K562 (cell line): Measurements from ENCODE around the gene HS6ST1. TPM values are rescaled to one million over a fixed set of nuclear protein-coding genes. Genes with fewer than 3 reads are reported as not detected.

Experiments used
- ARID2 ChIP-seq: fragments of 450-650 bp; IDR thresholded peaks from 2 replicates; pipeline ENCODE4 v1.6.1; 2017; ENCODE audit warnings: antibody characterized with exemption, mild to moderate bottlenecking
- CTCF ChIP-seq, 3 experiments: IDR thresholded peaks in 2 of 3; conservative IDR thresholded peaks in 1 of 3; 2 replicates each; pipeline ENCODE4 v1.5.1; 2011 to 2012; ENCODE audit warnings: low read length in 3 of 3, mild to moderate bottlenecking in 3 of 3, control low read depth in 2 of 3, improper control_type of control experiment in 1 of 3, inconsistent platforms in 1 of 3, low read depth in 1 of 3, mixed read lengths in 1 of 3, moderate library complexity in 1 of 3; ENCODE audit not compliant: insufficient read depth in 2 of 3
- E2F1 ChIP-seq: sonication (generic); formaldehyde crosslinking; IDR thresholded peaks from 2 replicates; pipeline ENCODE4 v1.8.1; 2023; ENCODE audit warnings: mild to moderate bottlenecking, missing genetic modification reagents, moderate library complexity
- ETS1 ChIP-seq: conservative IDR thresholded peaks from 2 replicates; pipeline ENCODE4 v1.6.1; 2011; ENCODE audit warnings: low read depth, mild to moderate bottlenecking, low read length; ENCODE audit not compliant: control insufficient read depth
- FIP1L1 ChIP-seq: fragments of 200-400 bp; formaldehyde crosslinking; IDR thresholded peaks from 2 replicates; pipeline ENCODE4 v1.6.1; 2018; ENCODE audit warnings: mild to moderate bottlenecking, low read depth, low read length; ENCODE audit not compliant: poor library complexity, severe bottlenecking
- FOS ChIP-seq: IDR thresholded peaks from 3 replicates; pipeline ENCODE4 v1.6.1; 2011; ENCODE audit not compliant: insufficient read length; ENCODE audit errors: extremely low read depth
- HCFC1 ChIP-seq: IDR thresholded peaks from 2 replicates; pipeline ENCODE4 v1.6.1; 2012; ENCODE audit warnings: low read depth, low read length, improper control_type of control experiment
- HDAC8 ChIP-seq: fragments of 450-650 bp; IDR thresholded peaks from 2 replicates; pipeline ENCODE4 v1.6.1; 2016; ENCODE audit warnings: mild to moderate bottlenecking, missing genetic modification characterization, moderate library complexity, missing compliant biosample characterization
- L3MBTL2 ChIP-seq: fragments of 450-650 bp; IDR thresholded peaks from 2 replicates; pipeline ENCODE4 v1.6.1; 2016; ENCODE audit warnings: mild to moderate bottlenecking, moderate library complexity
- MAFG ChIP-seq: fragments of 450-650 bp; conservative IDR thresholded peaks from 2 replicates; pipeline ENCODE4 v1.6.1; 2016; ENCODE audit warnings: missing genetic modification characterization, missing compliant biosample characterization
- NR2C2 ChIP-seq, 2 experiments: fragments of 200-800 bp in 1 of 2; sonication (Bioruptor generic) in 1 of 2; sonication (generic) in 1 of 2; formaldehyde crosslinking in 1 of 2; IDR thresholded peaks; 2 replicates each; pipeline versions ENCODE4 v1.6.1 to v1.8.0; 2016 to 2022; ENCODE audit warnings: mild to moderate bottlenecking in 1 of 2, missing compliant biosample characterization in 1 of 2, missing genetic modification characterization in 1 of 2, missing genetic modification reagents in 1 of 2
- SP2 ChIP-seq: IDR thresholded peaks from 2 replicates; pipeline ENCODE4 v1.6.1; 2011; ENCODE audit warnings: mild to moderate bottlenecking, low read depth, low read length, moderate library complexity; ENCODE audit not compliant: poor library complexity, severe bottlenecking; ENCODE audit errors: extremely low read depth
- SRSF7 ChIP-seq: fragments of 200-400 bp; formaldehyde crosslinking; optimal IDR thresholded peaks from 2 replicates; pipeline ENCODE3; 2017; ENCODE audit warnings: mild to moderate bottlenecking, low read depth, low read length
- THRA ChIP-seq: fragments of 450-650 bp; IDR thresholded peaks from 2 replicates; pipeline ENCODE4 v1.6.1; 2017; ENCODE audit warnings: mild to moderate bottlenecking, moderate library complexity
- TOE1 ChIP-seq, 2 experiments: fragments of 450-650 bp in 1 of 2; sonication (generic) in 1 of 2; formaldehyde crosslinking in 1 of 2; IDR thresholded peaks; 2 replicates each; pipeline versions ENCODE4 v1.7.1 to v1.8.0; 2016 to 2022; ENCODE audit warnings: borderline replicate concordance in 2 of 2, mild to moderate bottlenecking in 2 of 2, antibody characterized with exemption in 1 of 2, inconsistent platforms in 1 of 2, low read depth in 1 of 2, missing genetic modification reagents in 1 of 2, moderate library complexity in 1 of 2
- USF2 ChIP-seq: sonication (generic); formaldehyde crosslinking; IDR thresholded peaks from 2 replicates; pipeline ENCODE4 v1.5.0; 2020; ENCODE audit warnings: missing genetic modification reagents
- ZNF57 ChIP-seq: fragments of 450-650 bp; formaldehyde crosslinking; IDR thresholded peaks from 2 replicates; pipeline ENCODE4 v1.4.0; 2020; ENCODE audit warnings: mild to moderate bottlenecking, moderate library complexity
- ZNF586 ChIP-seq: fragments of 450-650 bp; formaldehyde crosslinking; conservative IDR thresholded peaks from 2 replicates; pipeline ENCODE4 v1.4.0; 2020; ENCODE audit warnings: mild to moderate bottlenecking, moderate library complexity
- polyA plus RNA-seq, 8 experiments: library from polyadenylated mRNA; depleted of rRNA in 4 of 8; stranded (reverse) in 5 of 8; unstranded in 3 of 8; fragments of >200 nt; fragmentation: Nextera tagmentation in 2 of 8; fragmentation: Illumina TruSeq in 1 of 8; extraction: Ambion mirVana in 2 of 8; extraction: Trizol in 1 of 8; gene quantifications; 2 replicates each; pipeline versions ENCODE4 v1.2.1 to v1.2.3, GENCODE V29; 2011 to 2014; ENCODE audit warnings: inconsistent platforms in 1 of 8, missing spikeins in 1 of 8
- total RNA-seq, 7 experiments: library from RNA; depleted of rRNA in 6 of 7; stranded (reverse); fragments of >200 nt in 6 of 7; fragmentation: Illumina TruSeq in 2 of 7; extraction: Trizol in 2 of 7; gene quantifications; 2 replicates each; pipeline versions ENCODE4 v1.2.1 to v1.2.3, GENCODE V29; 2011 to 2021; ENCODE audit warnings: low replicate concordance in 1 of 7

HS6ST1 gene
- total and polyA plus RNA-seq, 9 of the 15 experiments (the other 6 are each of a cell fraction or from before 2014, with no cell fraction given): 0.06 to 7.4 (median 3.8) TPM

GRCh38 chr2:128321784-128322714 lies 3.4 kb upstream of the HS6ST1 start (continued):
- TF ChIP-seq CTCF (IDR thresholded peaks at IDR 0.05 in 2 of 3, conservative IDR thresholded peaks at IDR 0.05 in 1 of 3; ENCODE audit: insufficient read depth in 2 of 3, low read depth in 1 of 3, low read length in 3 of 3): peak; percentile 83 to 90 (median 89)
- no peak for TF ChIP-seq ZNF57 (CRISPR knock-in tag)
- TF ChIP-seq E2F1 (CRISPR knock-in tag): no peak
- peak; percentile 34; the same call in 1 of the 2 replicates for TF ChIP-seq TOE1 (IDR thresholded peaks at IDR 0.05; ENCODE audit: borderline replicate concordance)
- no peak for TF ChIP-seq TOE1 (CRISPR knock-in tag; IDR thresholded peaks at IDR 0.05; ENCODE audit: borderline replicate concordance, low read depth)
- TF ChIP-seq HDAC8: no peak
- TF ChIP-seq ETS1: no peak
- peak; percentile 23; the same call in 1 of the 2 replicates for TF ChIP-seq NR2C2 (CRISPR knock-in tag; IDR thresholded peaks at IDR 0.05)
- no peak for TF ChIP-seq NR2C2 (tag; IDR thresholded peaks at IDR 0.05)
- no peak for TF ChIP-seq ZNF586 (CRISPR knock-in tag)
- TF ChIP-seq FOS: no peak
- TF ChIP-seq L3MBTL2: peak; percentile 80; the same call in 1 of the 2 replicates
- peak; percentile 83 for TF ChIP-seq FIP1L1
- TF ChIP-seq HCFC1: 0 out of 2 replicates have a peak, but pooled peaks have one; percentile 45
- TF ChIP-seq SP2: no peak
- TF ChIP-seq USF2: no peak
- TF ChIP-seq MAFG: no peak
- no peak for TF ChIP-seq SRSF7
- TF ChIP-seq THRA: no peak
- TF ChIP-seq ARID2: no peak
